NCI-H1417 treated with DMSO at 0.1 percent for 48 hours (cell line): ENCODE measurements around the gene PRSS33.

ENCODE experiments used
- DNase-seq: peaks from one replicate; lab custom pipeline; 2025; lab: John Stamatoyannopoulos, UW

Gene PRSS33

DNA sequence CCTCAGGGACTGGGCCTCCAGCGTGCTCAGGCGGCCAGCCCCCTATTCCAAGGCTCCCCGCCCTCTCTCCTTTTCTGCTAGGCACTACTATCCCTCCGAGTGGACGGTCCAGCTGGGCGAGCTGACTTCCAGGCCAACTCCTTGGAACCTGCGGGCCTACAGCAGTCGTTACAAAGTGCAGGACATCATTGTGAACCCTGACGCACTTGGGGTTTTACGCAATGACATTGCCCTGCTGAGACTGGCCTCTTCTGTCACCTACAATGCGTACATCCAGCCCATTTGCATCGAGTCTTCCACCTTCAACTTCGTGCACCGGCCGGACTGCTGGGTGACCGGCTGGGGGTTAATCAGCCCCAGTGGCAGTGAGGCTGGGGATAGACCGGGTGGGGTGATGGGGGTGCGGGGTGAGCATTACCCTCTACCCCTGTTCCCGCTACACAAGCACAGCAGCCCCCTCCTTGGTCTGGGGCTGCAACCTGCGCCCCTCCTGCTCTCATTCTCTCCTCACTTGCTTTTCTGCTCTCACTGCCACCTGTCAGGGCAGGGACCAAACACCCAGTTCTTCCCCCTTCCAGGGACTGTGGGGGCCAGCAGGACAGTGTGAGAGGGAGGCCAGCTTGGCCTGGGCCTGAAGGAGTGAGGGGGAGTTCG, 12.0 kb upstream of the PRSS33 start:
- no peak for DNase-seq

DNA sequence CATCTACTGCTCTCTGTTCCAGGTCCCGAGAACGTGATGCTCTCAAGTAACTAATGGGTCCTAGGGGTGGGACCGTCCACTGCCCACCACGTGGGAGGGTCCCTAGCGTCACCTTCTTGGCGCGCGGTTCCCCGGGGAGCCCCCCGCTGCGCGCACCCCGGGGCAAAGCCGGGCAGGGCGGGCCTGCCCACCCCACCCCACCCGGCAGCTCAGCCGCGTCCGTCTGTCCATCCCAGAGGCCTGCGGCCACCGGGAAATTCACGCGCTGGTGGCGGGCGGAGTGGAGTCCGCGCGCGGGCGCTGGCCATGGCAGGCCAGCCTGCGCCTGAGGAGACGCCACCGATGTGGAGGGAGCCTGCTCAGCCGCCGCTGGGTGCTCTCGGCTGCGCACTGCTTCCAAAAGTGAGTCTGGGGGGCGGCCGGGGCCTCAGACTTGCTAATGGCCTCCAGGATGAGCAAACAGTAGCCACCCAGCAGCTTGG, 11.4 kb upstream of the PRSS33 start:
- no peak for DNase-seq

DNA sequence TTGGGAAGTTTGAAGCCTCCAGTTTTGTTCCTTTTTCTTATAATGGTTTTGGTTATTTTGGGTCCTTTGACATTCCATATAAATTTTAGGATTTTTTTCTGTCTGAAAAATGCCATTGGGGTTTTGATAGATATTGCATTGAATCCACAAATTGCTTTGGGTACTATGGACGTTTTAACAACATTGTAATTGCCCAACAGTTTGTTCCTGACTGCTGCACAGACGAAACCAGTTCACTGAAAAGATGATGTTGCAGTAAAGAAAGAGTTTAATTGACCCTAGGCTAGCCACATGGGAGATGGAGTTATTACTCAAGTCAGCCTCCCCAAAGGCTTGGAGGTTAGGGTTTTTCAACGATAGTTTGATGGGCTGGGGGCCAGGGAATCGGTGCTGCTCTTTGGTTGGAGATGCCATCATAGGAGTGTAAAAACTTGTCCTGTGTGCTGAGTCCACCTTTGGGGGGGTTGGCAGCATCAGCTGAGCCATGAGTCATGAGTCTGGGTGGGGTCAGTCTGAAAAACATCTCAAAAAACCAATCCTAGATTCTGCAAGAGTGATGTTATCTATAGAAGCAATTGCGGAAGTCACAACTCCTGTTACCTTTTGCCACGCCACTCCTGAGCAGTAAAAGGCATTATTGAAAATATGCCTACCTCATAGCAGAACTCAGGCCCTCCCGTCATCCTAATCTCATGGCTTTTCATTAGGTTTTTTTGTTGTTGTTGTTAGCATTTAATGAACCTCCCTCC, 8.2 kb upstream of the PRSS33 start:
- DNase-seq = no peak

DNA sequence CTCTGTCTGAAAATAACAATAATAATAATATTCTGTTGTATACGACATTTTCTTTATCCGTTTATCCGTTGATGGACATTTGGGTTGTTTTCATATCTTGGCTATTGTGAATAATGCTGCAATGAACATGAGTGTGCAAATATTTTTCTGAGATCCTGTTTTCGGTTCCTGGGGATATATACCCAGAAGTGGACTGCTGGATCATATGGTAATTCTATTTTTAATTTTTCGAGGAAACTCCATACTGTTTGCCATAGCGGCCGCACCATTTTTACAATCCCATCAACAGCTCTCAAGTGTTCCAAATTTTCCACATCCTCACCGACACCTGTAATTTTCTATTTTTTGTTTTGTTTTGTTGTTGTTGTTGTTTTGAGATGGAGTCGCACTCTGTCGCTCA, 5.6 kb upstream of the PRSS33 start:
- no peak for DNase-seq

DNA sequence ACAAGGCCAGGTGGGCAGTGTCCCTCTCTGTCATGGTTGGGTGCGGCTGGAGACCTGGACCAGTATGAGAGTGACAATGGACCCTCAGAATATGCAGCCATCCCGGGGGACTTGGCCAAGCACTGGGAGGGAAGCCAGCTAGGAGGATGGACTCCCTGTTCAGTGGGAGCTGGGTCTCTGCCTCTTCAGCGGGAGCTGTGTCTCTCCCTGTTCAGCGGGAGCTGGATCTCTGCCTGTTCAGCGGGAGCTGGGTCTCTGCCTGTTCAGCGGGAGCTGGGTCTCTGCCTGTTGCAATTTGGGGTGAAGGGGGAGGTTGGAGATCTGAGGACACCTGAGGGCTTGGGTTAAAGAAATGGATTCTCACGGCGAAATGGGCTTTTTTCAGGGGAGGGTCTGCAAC, 3.8 kb upstream of the PRSS33 start:
- DNase-seq = no peak

DNA sequence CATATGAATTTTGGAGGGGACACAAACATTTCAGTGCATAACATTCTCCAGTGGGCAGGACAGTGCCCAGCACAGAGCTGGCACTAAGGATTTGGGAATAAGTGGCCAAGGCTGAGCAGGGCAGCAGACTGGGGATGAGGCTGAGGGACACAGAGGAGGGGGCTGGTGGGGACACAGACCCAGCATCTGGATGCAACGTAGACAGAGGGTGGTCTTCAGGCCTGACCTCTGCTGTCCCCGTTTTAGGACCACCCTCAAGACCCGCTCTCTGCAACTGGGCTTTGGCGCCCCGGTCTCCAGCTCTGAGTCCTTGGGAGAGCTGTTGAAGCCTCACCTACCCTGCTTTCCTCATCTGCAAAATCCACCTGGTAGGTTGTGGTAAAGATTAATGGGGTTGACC, 3.3 kb upstream of the PRSS33 start:
- DNase-seq = no peak

DNA sequence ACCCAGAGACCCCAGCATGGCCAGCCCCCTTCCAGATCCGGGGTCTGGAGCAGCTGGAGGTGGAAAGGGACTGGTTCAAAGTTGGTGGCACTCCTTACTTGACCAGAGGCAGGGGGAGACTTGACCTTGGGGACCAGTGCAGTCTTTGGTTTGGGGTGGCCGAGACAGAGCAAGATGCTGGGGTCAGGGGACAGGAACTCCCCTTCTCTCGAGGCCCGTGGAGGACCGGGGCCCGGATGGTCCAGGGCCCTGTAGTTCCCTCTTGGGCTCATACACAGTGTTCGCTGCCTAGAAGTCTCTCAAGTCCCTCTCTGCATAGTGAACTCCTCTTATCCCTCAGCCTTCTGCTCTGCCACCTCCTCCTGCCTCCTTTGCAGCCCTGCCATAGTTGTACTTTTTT, 601 bp upstream of the PRSS33 start:
- no peak for DNase-seq

DNA sequence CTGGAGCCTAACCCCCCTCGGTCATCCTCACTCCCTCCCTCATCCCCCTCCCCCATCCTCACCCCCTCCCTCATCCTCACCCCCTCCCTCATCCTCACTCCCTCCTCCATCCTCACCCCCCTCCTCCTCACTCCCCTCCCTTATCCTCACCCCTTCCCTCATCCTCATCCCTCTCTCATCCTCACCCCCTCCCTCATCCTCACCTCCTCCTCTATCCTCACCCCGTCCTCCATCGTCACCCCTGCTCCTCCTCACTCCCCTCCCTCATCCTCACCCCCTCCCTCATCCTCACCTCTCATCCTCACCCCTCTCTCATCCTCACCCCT, 571 bp downstream of the PRSS33 start:
- DNase-seq = no peak

DNA sequence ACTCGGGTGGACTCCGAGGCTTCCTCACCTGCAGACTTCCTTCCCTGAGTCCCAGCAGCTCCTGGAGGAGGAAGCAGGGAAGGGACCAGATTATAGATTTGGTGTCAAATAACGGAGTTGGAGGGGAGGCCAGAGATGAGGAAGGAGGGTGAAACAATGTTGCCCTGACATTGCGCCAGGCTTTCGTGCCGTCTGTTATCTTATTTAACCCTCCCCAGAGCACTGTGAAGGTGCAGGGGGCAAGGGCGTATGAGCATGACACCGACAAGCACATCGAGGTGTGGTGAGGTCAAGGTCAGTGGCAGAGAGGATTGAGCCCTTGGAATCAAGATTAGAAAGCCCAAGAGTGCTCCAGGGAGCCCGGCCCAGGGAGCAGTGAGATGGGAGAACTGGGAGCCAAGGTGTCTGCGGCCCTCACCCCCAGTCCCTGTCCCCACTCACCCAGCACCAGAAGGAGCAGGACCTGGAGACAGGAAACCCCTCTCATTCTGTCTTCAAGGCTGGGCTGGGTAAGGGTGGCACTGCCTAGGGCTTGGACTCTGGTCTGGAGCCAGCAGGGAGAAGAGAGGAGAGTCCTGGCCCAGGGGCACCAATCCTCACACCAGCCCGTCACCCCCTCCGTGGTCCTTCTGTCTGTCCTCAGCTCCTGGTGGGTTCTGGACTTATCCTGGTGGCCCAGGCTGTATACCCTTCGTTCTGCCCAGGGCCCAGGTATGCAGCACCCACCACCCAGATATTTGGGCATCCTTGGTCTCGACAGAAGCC, 1.1 kb downstream of the PRSS33 start:
- no peak for DNase-seq

DNA sequence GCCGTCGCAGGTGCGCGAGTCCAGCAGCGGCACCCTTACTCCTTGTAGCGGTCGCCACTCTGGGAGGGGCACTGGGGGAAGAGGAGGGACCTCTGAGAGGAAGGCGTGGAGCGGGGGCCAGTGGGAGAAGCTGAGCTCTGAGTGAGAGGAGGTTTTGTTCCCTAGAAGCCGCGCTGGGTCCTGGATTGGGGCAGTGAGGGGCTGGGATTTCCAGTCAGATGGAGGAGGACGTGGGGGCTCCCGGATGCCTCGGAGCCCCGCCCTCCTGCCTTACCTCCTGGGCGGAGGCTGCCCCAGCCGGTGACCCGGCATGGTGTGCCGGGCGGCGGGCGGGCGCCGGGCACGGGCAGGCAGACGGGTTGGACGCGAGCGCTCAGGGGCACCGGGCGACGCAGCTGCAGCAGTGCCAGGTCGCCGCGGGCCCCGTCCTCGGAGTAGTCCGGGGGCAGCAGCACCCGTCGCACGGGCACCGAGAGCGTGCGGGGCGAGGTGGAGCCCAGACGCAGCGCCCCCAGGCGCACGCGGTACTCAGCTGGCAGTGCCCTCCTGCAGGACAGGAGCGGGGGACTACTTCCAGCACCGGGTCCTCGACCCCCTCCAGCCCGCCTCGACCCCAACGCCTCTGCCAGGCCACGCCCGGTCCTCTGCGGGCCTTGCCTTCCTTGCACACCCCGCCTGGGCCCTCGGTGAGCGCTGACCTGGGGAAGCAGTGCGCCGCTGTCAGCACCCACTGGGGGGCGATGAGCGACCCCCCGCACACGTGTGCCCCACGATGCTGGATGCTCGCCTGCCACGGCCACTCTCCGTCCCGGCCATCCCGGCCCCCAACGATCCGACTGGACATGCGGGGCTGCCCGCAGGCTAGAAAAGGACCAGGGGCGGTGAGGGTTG, 2.0 kb downstream of the PRSS33 start:
- no peak for DNase-seq

DNA sequence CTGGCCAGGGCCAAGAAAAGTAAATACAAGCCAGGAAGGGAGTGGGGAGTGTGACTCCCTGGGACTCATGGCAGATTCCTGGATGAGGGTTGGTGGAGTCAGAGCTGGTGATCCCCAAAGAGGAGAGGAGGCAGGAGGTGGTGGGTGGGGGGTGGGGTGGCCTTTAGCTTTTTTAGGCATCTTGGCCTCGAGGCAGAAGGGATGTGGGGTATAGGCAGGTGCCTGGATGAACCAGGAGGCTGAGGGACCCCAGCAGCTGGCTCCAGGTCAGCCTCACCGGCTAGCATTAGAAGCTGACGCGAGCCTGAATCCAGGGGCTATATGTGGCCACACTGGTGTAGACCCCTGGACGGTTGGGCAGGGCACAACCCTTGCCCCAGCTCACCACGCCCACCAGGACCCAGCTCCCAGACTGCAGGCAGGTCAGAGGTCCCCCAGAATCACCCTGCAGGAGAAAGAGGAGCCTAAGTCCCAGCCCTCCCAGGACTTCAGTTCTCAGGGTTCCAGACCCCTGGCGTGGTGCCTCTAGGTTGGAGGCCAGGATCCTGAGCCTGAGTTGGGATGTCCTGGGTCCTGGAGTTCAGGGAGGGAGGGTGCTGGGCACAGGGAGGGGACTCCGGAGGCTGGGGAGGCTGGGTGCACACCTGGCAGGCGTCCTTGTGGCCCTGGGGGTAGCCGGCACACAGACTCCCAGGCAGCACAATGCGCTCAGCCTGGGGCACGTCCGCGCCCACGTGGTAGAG, 2.8 kb downstream of the PRSS33 start:
- DNase-seq = no peak

DNA sequence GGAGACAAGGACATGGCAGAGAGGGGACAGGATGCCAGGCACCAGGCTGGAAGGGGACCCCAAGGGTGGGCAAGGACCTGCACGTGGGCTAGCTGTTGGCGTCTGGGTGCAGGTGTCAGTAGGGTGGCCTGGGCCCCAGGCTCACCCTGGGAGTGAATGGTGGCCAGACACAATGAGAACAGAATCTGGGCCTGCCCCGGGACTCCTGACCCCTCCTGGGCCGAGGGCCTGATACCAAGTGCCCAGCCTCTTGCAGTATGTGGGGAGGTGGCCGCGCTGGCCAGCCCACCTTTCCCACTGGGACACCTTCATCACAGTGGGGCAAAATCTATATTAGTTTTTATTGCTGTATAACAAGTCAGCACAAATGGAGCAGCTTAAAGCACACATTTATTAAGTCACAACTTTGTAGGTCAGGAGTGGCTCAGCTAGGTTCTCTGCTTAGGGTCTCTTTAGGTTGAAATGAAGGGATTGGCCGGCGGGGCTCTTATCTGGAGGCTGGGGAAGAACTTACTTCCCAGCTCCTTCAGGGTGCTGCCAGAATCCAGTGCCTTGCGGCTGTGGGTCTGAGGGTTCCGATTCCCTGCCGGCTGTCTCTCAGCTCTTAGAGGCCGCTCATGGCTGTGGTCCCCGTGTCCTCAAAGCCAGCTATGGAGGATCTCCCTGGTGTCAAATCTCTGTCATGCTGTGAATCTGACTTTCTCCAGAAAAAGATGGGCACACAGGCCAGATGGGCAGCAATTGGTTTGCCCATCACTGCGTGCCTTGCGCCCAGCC, 3.6 kb downstream of the PRSS33 start:
- DNase-seq = no peak

DNA sequence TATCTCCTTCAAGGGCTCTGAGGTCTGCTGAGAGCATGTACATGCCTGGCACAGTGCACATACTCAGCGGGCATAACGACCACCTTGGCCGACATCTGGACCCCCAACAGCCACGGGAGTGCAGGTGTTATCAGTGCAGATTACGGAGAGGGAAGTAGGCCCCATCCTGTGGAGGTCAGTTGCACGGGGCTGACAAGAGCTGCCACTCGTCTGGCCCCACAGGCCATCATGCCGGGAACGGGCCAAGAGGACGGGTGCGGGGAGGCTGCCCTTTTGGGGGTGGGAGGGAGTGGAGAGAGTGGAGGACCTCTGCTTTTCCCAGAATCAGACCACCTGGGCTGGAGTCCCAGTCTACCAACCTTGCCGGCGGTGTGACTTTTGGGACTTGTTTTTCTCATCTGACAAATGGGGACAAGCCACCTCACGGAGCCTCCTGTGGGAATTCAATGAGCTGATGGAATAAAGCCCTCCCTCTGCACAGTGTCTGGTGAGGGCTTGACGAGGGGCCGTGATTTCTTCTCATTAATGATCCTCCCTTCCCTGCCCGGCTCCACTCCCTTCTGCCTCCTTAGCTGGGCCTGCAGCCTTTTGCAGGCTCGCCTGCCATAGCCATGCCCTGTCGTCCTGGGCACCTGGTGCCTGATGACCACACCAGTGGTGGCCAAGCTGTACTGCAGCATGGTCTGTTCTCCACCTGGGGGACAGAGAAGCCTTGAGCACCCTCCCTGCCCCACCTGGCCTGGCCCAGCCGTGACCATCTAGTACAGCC, 4.6 kb downstream of the PRSS33 start:
- no peak for DNase-seq

DNA sequence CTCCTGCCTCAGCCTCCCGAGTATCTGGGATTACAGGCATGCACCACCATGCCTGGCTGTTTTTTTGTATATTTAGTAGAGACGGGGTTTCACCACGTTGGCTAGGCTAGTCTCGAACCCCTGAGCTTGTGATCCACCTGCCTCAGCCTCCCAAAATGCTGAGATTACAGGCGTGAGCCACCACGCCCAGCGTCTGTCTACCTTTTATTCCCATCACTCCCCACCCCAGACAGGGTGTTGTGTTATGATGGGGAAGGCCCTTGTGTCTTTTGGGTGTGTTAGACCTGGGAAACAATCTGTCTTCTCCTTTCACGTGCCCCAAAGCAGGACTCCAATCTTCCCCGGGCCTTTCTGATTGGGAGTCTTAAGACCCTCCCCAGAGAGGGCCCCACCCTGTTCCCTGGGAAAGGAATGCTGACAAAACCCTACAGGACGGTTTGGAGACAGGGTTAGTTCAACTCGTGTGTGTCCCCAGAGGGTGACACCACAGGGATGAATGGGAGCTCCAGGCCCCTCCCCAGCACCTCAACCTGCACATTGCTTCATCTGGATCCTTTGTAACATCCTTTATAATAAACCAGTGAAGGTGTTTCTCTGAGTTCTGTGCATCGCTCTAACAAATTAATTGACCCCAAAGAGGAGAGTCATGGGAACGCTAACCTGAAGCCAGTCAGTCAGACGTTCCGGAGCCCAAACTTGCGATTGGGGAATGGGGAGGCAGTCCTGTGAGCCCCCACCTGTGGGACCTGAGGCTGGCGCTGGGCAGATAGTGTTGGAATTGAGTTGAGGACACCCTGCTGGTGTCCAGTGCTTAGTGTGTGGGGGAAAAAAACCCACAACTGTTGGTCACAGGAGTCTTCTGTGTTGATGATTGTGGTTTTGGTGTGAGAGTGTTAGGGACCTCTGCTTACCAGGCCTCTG, 7.1 kb downstream of the PRSS33 start:
- no peak for DNase-seq

DNA sequence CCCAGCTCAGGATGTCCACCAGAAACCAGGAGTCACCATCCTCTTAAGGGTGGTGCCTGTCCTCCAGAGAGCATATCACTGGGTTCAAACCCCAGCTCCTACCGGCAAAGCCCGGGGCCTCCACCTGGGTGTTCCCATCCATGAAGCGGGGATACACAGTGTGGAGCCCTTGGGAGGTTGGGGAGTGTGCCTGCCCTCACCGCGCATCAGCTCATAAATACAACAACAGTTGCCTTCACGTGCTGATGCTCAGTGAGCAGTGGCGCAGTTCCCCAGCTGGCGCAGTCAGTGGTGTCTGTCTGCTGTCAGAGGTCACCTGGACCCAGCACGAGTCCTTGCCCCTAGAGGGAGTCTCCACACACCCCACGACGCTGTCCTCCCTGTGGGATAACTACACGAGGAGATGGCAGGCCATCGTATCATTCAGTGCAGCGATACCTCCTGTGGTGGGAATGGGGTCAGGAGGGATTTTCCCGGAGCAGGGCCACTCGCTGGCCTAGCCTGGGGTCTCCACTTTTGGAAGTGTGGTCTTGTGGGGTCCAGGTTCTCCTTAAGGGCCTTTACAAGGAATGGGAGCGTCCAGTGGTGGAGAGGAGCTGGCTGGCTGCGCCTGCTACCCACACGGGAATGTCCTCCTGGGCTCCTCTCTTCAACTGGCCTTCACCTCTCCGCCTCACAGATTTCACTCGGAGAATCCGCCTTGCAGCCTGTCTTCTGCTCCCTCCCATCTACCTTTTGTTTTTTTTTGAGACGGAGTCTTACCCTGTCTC, 8.0 kb downstream of the PRSS33 start:
- DNase-seq = no peak

DNA sequence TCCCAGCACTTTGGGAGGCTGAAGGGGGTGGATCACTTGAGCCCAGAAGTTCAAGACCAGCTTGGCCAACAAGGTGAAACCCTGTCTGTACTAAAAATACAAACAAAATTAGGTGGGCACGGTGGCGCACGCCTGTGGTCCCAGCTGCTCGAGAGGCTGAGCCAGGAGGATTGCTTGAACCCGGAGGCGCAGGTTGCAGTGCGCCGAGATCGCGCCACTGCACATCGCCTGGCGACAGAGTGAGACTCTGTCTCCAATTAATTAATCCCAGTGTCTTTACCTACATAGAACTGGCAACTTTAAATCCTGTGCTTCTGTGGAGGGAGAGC, 8.8 kb downstream of the PRSS33 start:
- no peak for DNase-seq

DNA sequence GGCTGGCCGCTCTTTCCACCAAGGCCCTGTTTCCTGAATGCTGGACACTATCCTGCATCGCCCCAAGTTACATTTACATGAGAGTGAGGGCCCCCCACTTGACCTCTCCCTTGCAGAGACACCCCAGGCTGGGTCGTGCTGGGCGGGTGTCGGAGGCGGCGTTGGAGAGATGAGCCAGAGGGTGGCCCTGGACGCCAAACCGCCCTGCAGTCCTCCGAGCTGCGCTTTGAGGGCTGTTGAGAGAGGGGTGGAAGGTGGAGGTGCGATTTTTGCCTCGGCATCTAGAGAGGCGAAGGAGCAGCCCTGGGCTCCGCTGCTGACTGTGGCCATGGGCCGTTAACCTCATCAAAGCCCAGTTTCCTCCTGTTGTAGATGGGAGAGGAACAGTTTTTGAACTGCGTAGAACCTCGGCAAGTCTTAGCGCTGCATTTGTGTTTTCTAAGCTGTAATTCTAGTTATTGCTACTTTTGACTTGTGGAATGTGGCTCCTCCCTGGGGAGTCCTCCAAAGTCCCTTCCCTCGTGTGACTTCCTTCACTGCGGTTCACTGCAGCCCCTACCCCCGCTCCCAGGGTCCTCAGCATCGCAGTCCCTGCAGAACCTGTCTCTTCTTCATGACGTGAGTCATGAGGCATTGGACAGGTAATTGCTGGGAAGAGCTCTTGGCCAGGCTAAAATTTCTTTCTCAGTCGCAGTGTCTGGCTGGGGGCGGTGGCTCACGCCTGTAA, 9.3 kb downstream of the PRSS33 start:
- no peak for DNase-seq
